DMS79 treated with DMSO at 0.1 percent for 48 hours (cell line): ENCODE results near the gene INSRR.

ENCODE experiments used
- DNase-seq: peaks from one replicate; lab custom pipeline; 2025; lab: John Stamatoyannopoulos, UW

INSRR gene

DNA sequence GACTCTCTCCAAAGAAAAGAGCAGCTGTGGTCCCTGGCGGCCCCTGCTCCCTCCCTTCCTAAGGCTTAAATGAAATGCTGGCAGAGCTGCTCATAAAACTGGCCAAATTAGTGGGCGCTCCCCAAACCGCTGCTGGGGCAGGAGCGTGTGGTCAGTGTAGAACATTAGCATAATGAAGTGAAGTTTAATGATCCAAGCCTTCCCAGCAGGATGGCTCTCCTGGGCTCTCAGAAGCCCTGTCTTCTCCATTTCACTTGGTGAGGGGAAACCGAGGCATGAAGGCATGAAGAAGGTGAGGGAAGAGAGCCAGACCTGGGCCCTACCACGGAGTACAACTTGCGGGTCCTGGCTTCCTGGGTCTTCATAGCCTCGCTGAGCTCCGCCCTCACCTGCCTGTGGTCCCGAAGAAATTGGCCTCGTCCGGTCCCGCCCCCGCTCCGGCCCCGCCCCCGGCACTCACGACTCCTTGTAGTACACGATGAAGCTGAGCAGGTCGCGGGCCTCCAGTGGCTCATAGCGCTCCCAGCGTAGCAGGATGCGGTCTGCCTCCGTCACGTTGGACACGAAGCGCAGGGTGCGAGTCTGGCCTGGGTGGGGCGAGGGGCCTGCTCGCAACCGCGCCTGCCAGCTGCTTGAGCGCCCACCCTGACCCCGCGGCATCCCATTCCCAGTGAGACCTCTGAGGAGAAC is 10.3 kb downstream of the INSRR start:
- DNase-seq: no peak

GRCh38 chr1:156847591-156848460 is 11.1 kb downstream of the INSRR start:
- DNase-seq: no peak

GRCh38 chr1:156846643-156847042 is 12.3 kb downstream of the INSRR start:
- no peak for DNase-seq

- DNase-seq: no peak
Observed at GRCh38 chr1:156845953-156846545, 12.9 kb downstream of the INSRR start.

DNA sequence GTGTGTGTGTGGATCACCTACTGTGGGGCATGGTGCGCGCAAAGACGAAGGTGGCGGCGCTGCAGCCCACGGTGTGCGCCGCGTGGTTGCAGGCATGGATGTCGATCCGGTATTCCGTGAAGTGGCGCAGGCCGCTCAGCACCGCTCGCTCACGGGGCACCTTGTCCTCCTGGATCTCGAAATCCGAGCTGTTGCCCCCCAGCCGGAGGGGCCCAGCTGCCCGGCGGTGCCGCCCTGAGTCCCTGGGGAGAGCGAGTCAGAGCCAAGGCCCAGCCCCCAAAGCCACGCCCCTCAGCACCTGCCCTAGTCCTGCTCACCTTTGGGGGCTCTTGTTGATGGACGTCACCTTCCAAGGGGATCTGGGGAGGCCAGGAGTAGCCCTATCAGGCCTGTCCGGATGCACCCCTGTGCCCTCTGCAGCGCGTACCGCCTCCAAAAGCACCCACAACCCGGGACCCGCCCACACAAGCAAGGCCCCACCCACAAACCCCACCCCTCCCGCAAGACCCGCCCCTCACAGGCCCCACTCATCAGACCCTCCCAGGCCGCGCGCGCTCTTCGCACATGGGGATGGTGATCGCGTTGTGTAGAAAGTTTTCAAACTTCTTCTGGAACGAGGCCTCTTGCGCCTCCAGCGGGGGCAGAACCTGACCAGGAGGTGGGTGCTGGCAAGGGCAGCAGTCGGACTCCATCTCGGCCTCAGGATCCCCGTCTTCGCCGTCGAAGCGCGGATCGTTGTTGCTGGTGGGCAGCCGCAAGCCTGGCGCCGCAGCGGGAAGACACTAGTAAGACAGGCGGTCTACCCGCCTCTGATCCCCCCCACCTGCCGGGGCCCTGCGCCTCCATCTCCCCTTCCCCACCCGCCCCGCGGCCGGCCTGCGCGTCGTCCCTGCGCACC is 13.6 kb downstream of the INSRR start:
- no peak for DNase-seq

- no peak for DNase-seq
Observed at GRCh38 chr1:156844638-156845037, 14.3 kb downstream of the INSRR start.

DNA sequence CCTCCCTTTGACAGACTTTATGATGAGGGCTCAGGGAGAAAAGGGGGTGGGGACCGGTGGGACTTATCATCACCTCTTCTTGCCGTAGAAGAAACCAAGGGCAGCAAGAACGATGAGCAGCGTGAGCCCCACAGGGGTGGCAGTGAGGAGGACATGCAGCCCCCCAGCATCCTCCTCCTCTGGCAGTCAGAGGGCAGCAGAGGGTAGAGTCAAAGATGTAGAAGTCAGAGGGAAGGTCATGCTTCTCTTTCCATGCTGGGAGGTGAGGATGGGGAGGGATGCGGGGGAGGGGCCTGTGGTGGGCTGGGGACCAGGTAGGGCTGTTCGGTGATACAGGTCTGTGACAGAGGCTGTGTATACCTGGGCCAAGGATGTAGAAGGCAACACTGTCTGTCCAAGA is 14.8 kb downstream of the INSRR start:
- DNase-seq: no peak

GRCh38 chr1:156842618-156843300 is 16.2 kb downstream of the INSRR start:
- DNase-seq: no peak

DNA sequence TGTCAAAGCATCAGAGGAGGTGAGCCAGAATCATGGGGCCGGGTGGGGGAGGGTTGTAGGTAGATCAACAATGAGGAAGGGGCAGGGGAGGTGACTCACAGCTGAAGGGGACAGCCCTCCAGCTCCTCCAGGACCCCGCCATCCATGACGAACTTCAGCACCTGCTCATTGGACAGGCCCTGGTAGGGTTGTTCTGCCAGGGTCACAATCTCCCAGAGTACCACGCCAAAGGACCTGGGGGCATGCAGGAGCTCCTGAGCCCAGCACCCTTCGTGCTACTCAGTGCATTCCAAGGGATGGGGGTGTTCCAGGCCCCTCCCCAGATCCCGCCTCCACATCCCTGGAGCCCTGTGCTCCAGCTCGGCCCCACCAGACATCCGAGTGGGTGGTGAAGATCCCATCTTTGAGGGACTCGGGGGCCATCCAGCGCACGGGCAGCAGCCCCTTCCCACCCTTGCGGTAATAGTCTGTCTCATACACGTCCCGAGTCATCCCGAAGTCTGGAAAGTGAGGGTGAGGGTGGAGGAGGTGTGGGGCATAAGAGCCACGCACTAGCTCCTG is 17.5 kb downstream of the INSRR start:
- DNase-seq: no peak

GRCh38 chr1:156840898-156841279 is 18.0 kb downstream of the INSRR start:
- DNase-seq: no peak

- no peak for DNase-seq
Observed at GRCh38 chr1:156840186-156840897, 18.6 kb downstream of the INSRR start.

DNA sequence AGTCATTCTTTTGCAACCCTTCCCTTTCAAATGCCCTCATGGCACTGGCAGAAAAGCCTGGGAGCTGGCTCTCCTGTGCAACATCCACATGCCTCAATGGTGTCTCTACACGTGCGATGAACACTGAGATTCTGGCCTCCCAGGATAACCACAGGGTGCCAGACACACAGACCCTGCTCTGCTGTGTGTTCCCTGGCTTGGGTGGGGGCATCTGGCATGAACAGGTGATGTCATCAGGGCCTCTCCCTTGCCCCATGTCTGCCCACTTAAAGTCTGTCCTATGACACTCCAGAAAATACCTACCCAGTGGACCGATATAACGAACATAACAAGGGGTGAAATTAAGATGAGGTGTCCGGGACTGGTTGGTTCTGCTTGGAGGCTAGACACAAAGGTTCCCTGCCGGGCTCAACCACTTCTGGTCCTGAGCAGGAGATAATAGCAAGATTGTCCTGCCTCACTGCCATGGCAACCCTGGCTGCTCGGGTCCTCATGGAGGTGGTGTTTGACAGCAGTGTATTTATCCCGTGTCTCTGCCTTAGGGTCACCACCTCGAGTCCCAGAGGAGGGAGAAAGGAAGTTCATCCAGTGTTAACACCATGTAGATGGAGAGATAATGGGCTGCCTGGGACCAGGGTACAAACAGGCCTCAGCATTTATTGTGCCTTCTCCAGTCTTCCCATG is 19.3 kb downstream of the INSRR start:
- peak; percentile 9 for DNase-seq

DNA sequence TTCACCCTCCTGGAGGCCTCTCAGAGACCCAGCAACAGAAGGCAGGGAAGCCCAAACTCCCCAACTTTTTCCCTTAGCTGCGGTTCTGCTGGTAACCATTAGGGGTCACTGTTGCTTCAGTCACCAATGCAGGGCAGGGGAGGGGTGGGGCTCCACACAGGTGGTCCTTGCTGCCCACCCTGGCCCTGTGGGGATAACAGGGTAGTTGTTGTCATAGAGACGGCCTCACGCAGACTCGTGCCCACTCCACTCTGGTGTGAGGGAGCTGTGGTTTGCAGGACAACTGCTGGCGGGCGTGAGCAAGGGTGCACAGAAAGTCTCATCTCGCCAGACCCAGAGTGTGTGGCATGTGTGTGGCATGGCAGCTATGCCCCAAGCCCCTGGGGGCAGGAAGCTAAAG is 19.9 kb downstream of the INSRR start:
- peak; percentile 4 for DNase-seq

DNA sequence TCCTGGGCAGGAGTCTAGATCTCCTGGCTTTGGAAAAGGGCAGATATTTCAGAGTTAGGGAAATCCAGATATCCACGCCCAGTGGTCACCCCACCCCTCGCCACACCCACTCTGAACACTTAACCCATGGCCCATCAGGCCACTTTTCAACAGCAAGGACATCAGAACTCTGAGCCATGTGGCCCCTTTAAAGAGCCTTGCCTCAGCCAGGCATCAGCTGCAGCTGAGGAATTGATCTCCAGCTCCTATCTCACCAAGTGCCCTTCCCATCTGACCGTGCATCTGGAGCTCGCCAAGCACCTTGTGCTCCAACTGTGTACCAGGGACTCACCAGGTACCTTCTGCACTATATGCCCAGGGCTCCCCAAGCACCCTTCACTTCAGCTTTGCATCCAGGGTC is 22.0 kb downstream of the INSRR start:
- DNase-seq: no peak

DNA sequence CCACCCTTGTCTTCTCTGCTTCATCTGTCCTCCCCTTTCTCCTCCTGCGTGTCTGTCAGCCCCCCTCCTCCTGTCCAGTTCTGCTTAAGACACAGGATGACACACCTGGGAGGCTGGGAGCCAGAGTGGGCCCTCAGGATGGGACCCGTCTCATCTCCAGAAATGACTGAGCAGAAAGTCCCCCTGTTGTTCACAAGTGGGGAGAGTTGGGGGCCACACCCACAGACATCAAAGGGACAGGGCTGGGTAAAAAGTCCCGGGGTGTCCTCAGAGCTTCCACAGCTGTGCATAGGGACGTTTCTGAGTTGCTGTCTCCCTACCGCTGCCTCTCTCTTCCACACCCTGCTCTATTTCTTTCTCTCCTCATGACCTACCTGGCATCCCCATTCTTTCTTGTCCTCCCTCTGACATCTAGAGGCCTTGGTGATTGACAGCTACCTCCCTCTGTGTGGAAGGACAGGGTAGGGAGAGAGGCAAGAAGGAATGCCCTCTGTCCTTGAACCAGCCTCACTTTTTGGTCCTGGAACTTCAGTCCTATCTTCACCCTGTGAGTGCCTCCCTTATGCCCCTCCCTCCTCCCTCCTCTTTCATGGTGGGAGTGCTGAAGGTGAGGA is 22.8 kb downstream of the INSRR start:
- no peak for DNase-seq

- DNase-seq: no peak
Observed at GRCh38 chr1:156834322-156834721, 24.6 kb downstream of the INSRR start.

GRCh38 chr1:156833603-156834002 is 25.3 kb downstream of the INSRR start:
- no peak for DNase-seq

DNA sequence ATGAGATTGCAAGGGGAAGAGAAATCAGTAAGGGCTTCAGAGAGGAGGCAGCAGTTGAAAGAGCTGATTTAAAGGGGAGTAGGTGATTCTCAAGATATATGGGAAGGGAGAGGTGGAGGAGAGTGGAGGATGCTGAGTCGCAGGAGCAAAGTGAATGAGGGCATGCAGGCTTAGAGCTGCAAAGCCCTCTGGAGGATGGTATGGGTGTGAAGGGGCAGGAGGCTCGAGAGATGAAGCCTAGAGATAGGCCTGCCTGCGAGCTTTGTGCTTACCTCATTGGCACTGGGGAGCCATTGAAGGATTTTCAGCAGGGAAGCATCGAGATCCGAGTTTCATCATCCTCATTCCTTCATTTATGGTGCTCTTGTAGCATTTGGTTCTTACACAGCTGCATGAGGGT is 26.5 kb downstream of the INSRR start:
- no peak for DNase-seq

GRCh38 chr1:156828400-156829124 is 30.4 kb downstream of the INSRR start:
- no peak for DNase-seq
